ENCODE measurements around the gene TTC9.

TTC9 gene

GRCh38 chr14:70704960-70705359 lies 63.2 kb downstream of the TTC9 start:
- Histone ChIP-seq H3K9me2 (replicated peaks; ENCODE audit: low read depth, low read length) (no peaks in the 10 kb centered on the region), H3K36me3 (ENCODE audit: insufficient read depth, low read length) (no peaks in the 10 kb centered on the region), H2AFZ (ENCODE audit: low read length) (no peak overlapping the region), H3K27me3 (ENCODE audit: insufficient read depth, low read length, poor library complexity, severe bottlenecking) (no peaks in the 10 kb centered on the region), H4K20me1 (ENCODE audit: insufficient read depth, low read length, poor library complexity, severe bottlenecking) (no peaks in the 10 kb centered on the region), H3K4me2 (ENCODE audit: low read depth, low read length, poor library complexity, severe bottlenecking) (no peak overlapping the region), H3K9me3 (ENCODE audit: insufficient read depth, low read depth, low read length) (no peaks in the 10 kb centered on the region), H3K79me2 (ENCODE audit: insufficient read depth, low read length) (no peaks in the 10 kb centered on the region), H3K9ac (ENCODE audit: low read depth, low read length, poor library complexity, severe bottlenecking) (no peak overlapping the region), H3K4me3 (ENCODE audit: low read length, poor library complexity, severe bottlenecking) (no peak overlapping the region), H3F3A (ENCODE audit: low read depth) (no peaks in the 10 kb centered on the region), H3K4me1 (ENCODE audit: insufficient read depth, low read length, poor library complexity, severe bottlenecking) (no peaks in the 10 kb centered on the region)
- TF ChIP-seq EZH2phosphoT487 (IDR thresholded peaks at IDR 0.05; ENCODE audit: borderline replicate concordance) (no peak), CTCF (conservative IDR thresholded peaks at IDR 0.05; ENCODE audit: low read length) (no peak)

GRCh38 chr14:70706177-70706576 lies 64.5 kb downstream of the TTC9 start:
- H2AFZ ChIP-seq (ENCODE audit: low read length): no peak overlapping the region
- no peak overlapping the region for H3K9ac ChIP-seq (ENCODE audit: low read depth, low read length, poor library complexity, severe bottlenecking)
- H3K4me3 ChIP-seq (ENCODE audit: low read length, poor library complexity, severe bottlenecking): no peak overlapping the region
- H3K27me3 ChIP-seq (ENCODE audit: insufficient read depth, low read length, poor library complexity, severe bottlenecking): no peaks in the 10 kb centered on the region
- no peaks in the 10 kb centered on the region for H3K36me3 ChIP-seq (ENCODE audit: insufficient read depth, low read length)
- no peaks in the 10 kb centered on the region for H3F3A ChIP-seq (ENCODE audit: low read depth)
- no peaks in the 10 kb centered on the region for H3K79me2 ChIP-seq (ENCODE audit: insufficient read depth, low read length)
- no peaks in the 10 kb centered on the region for H3K9me3 ChIP-seq (ENCODE audit: insufficient read depth, low read depth, low read length)
- no peaks in the 10 kb centered on the region for H3K4me1 ChIP-seq (ENCODE audit: insufficient read depth, low read length, poor library complexity, severe bottlenecking)
- no peaks in the 10 kb centered on the region for H3K9me2 ChIP-seq (replicated peaks; ENCODE audit: low read depth, low read length)
- no peak for TF ChIP-seq CTCF (conservative IDR thresholded peaks at IDR 0.05; ENCODE audit: low read length)
- no peak for TF ChIP-seq EZH2phosphoT487 (IDR thresholded peaks at IDR 0.05; ENCODE audit: borderline replicate concordance)
- H4K20me1 ChIP-seq (ENCODE audit: insufficient read depth, low read length, poor library complexity, severe bottlenecking): no peaks in the 10 kb centered on the region
- no peak overlapping the region for H3K4me2 ChIP-seq (ENCODE audit: low read depth, low read length, poor library complexity, severe bottlenecking)

GRCh38 chr14:70707138-70708038 lies 65.7 kb downstream of the TTC9 start:
- no peak overlapping the region for H3K4me3 ChIP-seq (ENCODE audit: low read length, poor library complexity, severe bottlenecking)
- no peaks in the 10 kb centered on the region for H3K79me2 ChIP-seq (ENCODE audit: insufficient read depth, low read length)
- H3K4me2 ChIP-seq (ENCODE audit: low read depth, low read length, poor library complexity, severe bottlenecking): no peak overlapping the region
- no peaks in the 10 kb centered on the region for H3F3A ChIP-seq (ENCODE audit: low read depth)
- no peaks in the 10 kb centered on the region for H3K9me3 ChIP-seq (ENCODE audit: insufficient read depth, low read depth, low read length)
- no peak overlapping the region for H2AFZ ChIP-seq (ENCODE audit: low read length)
- H4K20me1 ChIP-seq (ENCODE audit: insufficient read depth, low read length, poor library complexity, severe bottlenecking): no peaks in the 10 kb centered on the region
- H3K4me1 ChIP-seq (ENCODE audit: insufficient read depth, low read length, poor library complexity, severe bottlenecking): no peaks in the 10 kb centered on the region
- TF ChIP-seq EZH2phosphoT487 (IDR thresholded peaks at IDR 0.05; ENCODE audit: borderline replicate concordance) (no peak), CTCF (conservative IDR thresholded peaks at IDR 0.05; ENCODE audit: low read length) (no peak)
- no peak overlapping the region for H3K9ac ChIP-seq (ENCODE audit: low read depth, low read length, poor library complexity, severe bottlenecking)
- no peaks in the 10 kb centered on the region for H3K9me2 ChIP-seq (replicated peaks; ENCODE audit: low read depth, low read length)
- H3K27me3 ChIP-seq (ENCODE audit: insufficient read depth, low read length, poor library complexity, severe bottlenecking): no peaks in the 10 kb centered on the region
- no peaks in the 10 kb centered on the region for H3K36me3 ChIP-seq (ENCODE audit: insufficient read depth, low read length)

All from Loucy (cell line).